ENCODE results near the gene MYRF.

The MYRF gene

GRCh38 chr11:61744181-61744580, 8.3 kb upstream of the MYRF start:
- Histone ChIP-seq H3K4me2 (ENCODE audit: low read length) (no peak overlapping the region), H3K4me1 (ENCODE audit: control insufficient read depth, insufficient read depth, low read length) (peaks cover 9% of the 10 kb centered on the region), H3K27me3 (ENCODE audit: control insufficient read depth, insufficient read depth, low read length) (no peaks in the 10 kb centered on the region), H3K4me3 (ENCODE audit: low read length) (no peak overlapping the region), H3K9ac (ENCODE audit: low read depth, low read length) (no peak overlapping the region), H3K36me3 (ENCODE audit: insufficient read depth, low read length) (peaks cover 5% of the 10 kb centered on the region), H3K9me3 (replicated peaks; ENCODE audit: low read length) (no peaks in the 10 kb centered on the region)

GRCh38 chr11:61744609-61745156, 7.8 kb upstream of the MYRF start:
- H3K27me3 ChIP-seq (ENCODE audit: control insufficient read depth, insufficient read depth, low read length) = no peaks in the 10 kb centered on the region
- H3K4me1 ChIP-seq (ENCODE audit: control insufficient read depth, insufficient read depth, low read length) = peaks cover 9% of the 10 kb centered on the region
- peaks cover 5% of the 10 kb centered on the region for H3K36me3 ChIP-seq (ENCODE audit: insufficient read depth, low read length)
- no peak overlapping the region for H3K4me2 ChIP-seq (ENCODE audit: low read length)
- H3K9me3 ChIP-seq (replicated peaks; ENCODE audit: low read length) = no peaks in the 10 kb centered on the region
- H3K4me3 ChIP-seq (ENCODE audit: low read length) = no peak overlapping the region
- H3K9ac ChIP-seq (ENCODE audit: low read depth, low read length) = no peak overlapping the region

GRCh38 chr11:61745781-61746441, 6.5 kb upstream of the MYRF start:
- no peak overlapping the region for H3K4me3 ChIP-seq (ENCODE audit: low read length)
- peaks cover 5% of the 10 kb centered on the region for H3K36me3 ChIP-seq (ENCODE audit: insufficient read depth, low read length)
- H3K4me2 ChIP-seq (ENCODE audit: low read length) = no peak overlapping the region
- H3K9ac ChIP-seq (ENCODE audit: low read depth, low read length) = no peak overlapping the region
- H3K27me3 ChIP-seq (ENCODE audit: control insufficient read depth, insufficient read depth, low read length) = no peaks in the 10 kb centered on the region
- no peaks in the 10 kb centered on the region for H3K9me3 ChIP-seq (replicated peaks; ENCODE audit: low read length)
- peaks cover 9% of the 10 kb centered on the region for H3K4me1 ChIP-seq (ENCODE audit: control insufficient read depth, insufficient read depth, low read length)

GRCh38 chr11:61746442-61747191, 5.8 kb upstream of the MYRF start:
- peaks cover 5% of the 10 kb centered on the region for H3K36me3 ChIP-seq (ENCODE audit: insufficient read depth, low read length)
- no peaks in the 10 kb centered on the region for H3K27me3 ChIP-seq (ENCODE audit: control insufficient read depth, insufficient read depth, low read length)
- H3K4me1 ChIP-seq (ENCODE audit: control insufficient read depth, insufficient read depth, low read length) = peaks cover 9% of the 10 kb centered on the region
- no peak overlapping the region for H3K4me2 ChIP-seq (ENCODE audit: low read length)
- H3K9ac ChIP-seq (ENCODE audit: low read depth, low read length) = no peak overlapping the region
- no peak overlapping the region for H3K4me3 ChIP-seq (ENCODE audit: low read length)
- no peaks in the 10 kb centered on the region for H3K9me3 ChIP-seq (replicated peaks; ENCODE audit: low read length)

GRCh38 chr11:61747192-61747966, 5.1 kb upstream of the MYRF start:
- peaks cover 4% of the 10 kb centered on the region for H3K27me3 ChIP-seq (ENCODE audit: control insufficient read depth, insufficient read depth, low read length)
- peaks cover 9% of the 10 kb centered on the region for H3K4me1 ChIP-seq (ENCODE audit: control insufficient read depth, insufficient read depth, low read length)
- no peak overlapping the region for H3K9ac ChIP-seq (ENCODE audit: low read depth, low read length)
- H3K9me3 ChIP-seq (replicated peaks; ENCODE audit: low read length) = no peaks in the 10 kb centered on the region
- no peak overlapping the region for H3K4me2 ChIP-seq (ENCODE audit: low read length)
- no peak overlapping the region for H3K4me3 ChIP-seq (ENCODE audit: low read length)
- H3K36me3 ChIP-seq (ENCODE audit: insufficient read depth, low read length) = no peaks in the 10 kb centered on the region

- no peak overlapping the region for H3K4me3 ChIP-seq (ENCODE audit: low read length)
- H3K4me1 ChIP-seq (ENCODE audit: control insufficient read depth, insufficient read depth, low read length) = peaks cover 5% of the 10 kb centered on the region
- H3K9me3 ChIP-seq (replicated peaks; ENCODE audit: low read length) = no peaks in the 10 kb centered on the region
- H3K36me3 ChIP-seq (ENCODE audit: insufficient read depth, low read length) = no peaks in the 10 kb centered on the region
- no peak overlapping the region for H3K4me2 ChIP-seq (ENCODE audit: low read length)
- H3K27me3 ChIP-seq (ENCODE audit: control insufficient read depth, insufficient read depth, low read length) = peaks cover 4% of the 10 kb centered on the region
- H3K9ac ChIP-seq (ENCODE audit: low read depth, low read length) = no peak overlapping the region
These were observed 4.5 kb upstream of the MYRF start for GRCh38 chr11:61747967-61748285.

- H3K36me3 ChIP-seq (ENCODE audit: insufficient read depth, low read length) = no peaks in the 10 kb centered on the region
- H3K9me3 ChIP-seq (replicated peaks; ENCODE audit: low read length) = no peaks in the 10 kb centered on the region
- peaks cover 10% of the 10 kb centered on the region for H3K27me3 ChIP-seq (ENCODE audit: control insufficient read depth, insufficient read depth, low read length)
- H3K9ac ChIP-seq (ENCODE audit: low read depth, low read length) = no peak overlapping the region
- H3K4me1 ChIP-seq (ENCODE audit: control insufficient read depth, insufficient read depth, low read length) = peaks cover 5% of the 10 kb centered on the region
- no peak overlapping the region for H3K4me2 ChIP-seq (ENCODE audit: low read length)
- H3K4me3 ChIP-seq (ENCODE audit: low read length) = no peak overlapping the region
These were observed 2.7 kb upstream of the MYRF start for GRCh38 chr11:61749591-61750217.

- H3K27me3 ChIP-seq (ENCODE audit: control insufficient read depth, insufficient read depth, low read length) = peaks cover 10% of the 10 kb centered on the region
- H3K9me3 ChIP-seq (replicated peaks; ENCODE audit: low read length) = no peaks in the 10 kb centered on the region
- no peak overlapping the region for H3K4me2 ChIP-seq (ENCODE audit: low read length)
- no peak overlapping the region for H3K9ac ChIP-seq (ENCODE audit: low read depth, low read length)
- no peaks in the 10 kb centered on the region for H3K36me3 ChIP-seq (ENCODE audit: insufficient read depth, low read length)
- H3K4me3 ChIP-seq (ENCODE audit: low read length) = no peak overlapping the region
- H3K4me1 ChIP-seq (ENCODE audit: control insufficient read depth, insufficient read depth, low read length) = peaks cover 5% of the 10 kb centered on the region
These were observed 1.7 kb upstream of the MYRF start for GRCh38 chr11:61750631-61751273.

- H3K4me1 ChIP-seq (ENCODE audit: control insufficient read depth, insufficient read depth, low read length) = peaks cover 8% of the 10 kb centered on the region
- H3K9me3 ChIP-seq (replicated peaks; ENCODE audit: low read length) = no peaks in the 10 kb centered on the region
- H3K4me2 ChIP-seq (ENCODE audit: low read length) = no peak overlapping the region
- H3K4me3 ChIP-seq (ENCODE audit: low read length) = no peak overlapping the region
- no peaks in the 10 kb centered on the region for H3K36me3 ChIP-seq (ENCODE audit: insufficient read depth, low read length)
- peaks cover 10% of the 10 kb centered on the region for H3K27me3 ChIP-seq (ENCODE audit: control insufficient read depth, insufficient read depth, low read length)
- H3K9ac ChIP-seq (ENCODE audit: low read depth, low read length) = no peak overlapping the region
These were observed 1.1 kb upstream of the MYRF start for GRCh38 chr11:61751384-61751783.

GRCh38 chr11:61752925-61753521, 587 bp downstream of the MYRF start:
- peak overlapping the region; percentile 21 for H3K9ac ChIP-seq (ENCODE audit: low read depth, low read length)
- peaks cover 13% of the 10 kb centered on the region for H3K4me1 ChIP-seq (ENCODE audit: control insufficient read depth, insufficient read depth, low read length)
- H3K4me2 ChIP-seq (ENCODE audit: low read length) = peak overlapping the region; percentile 78
- peaks cover 10% of the 10 kb centered on the region for H3K27me3 ChIP-seq (ENCODE audit: control insufficient read depth, insufficient read depth, low read length)
- no peaks in the 10 kb centered on the region for H3K36me3 ChIP-seq (ENCODE audit: insufficient read depth, low read length)
- no peaks in the 10 kb centered on the region for H3K9me3 ChIP-seq (replicated peaks; ENCODE audit: low read length)
- H3K4me3 ChIP-seq (ENCODE audit: low read length) = peak overlapping the region; percentile 63

Data from skeletal muscle satellite cell (primary cell).